Left hindlimb (tissue), 1 donor: ENCODE results near the gene MAPK8IP1.

Source experiments
- DNase-seq: peaks from one replicate; pipeline ENCODE4 v3.0.0-alpha.2; 2018

MAPK8IP1 gene

GRCh38 chr11:45949992-45950407 is 64.5 kb downstream of the MAPK8IP1 start:
- no peak for DNase-seq
